Left lobe of liver (tissue), 2 donors: ENCODE results near the gene SEPTIN5. TPM values are rescaled to one million over a fixed set of nuclear protein-coding genes. Genes with fewer than 3 reads are reported as not detected.

ENCODE experiments used
- ATAC-seq: fragments of 200-7000 bp; cut with Tn5 transposase; one replicate; pipeline ENCODE4 v1.9.1; 2020; ENCODE audit warnings: mild to moderate bottlenecking, moderate library complexity
- DNase-seq: peaks from one replicate; pipeline ENCODE4 v3.0.0-alpha.2; 2020; ENCODE audit warnings: low spot score
- total RNA-seq: library from RNA; stranded (reverse); gene quantifications from one replicate; pipeline ENCODE4 v1.2.1, GENCODE V29; 2021
- donor health status: DM: no; HTN: no; CAD: no; lungs with moderate emphysema.
- donor health status: DM: no; HTN: yes; CAD: no.

The SEPTIN5 gene
- total RNA-seq, 1 donor from 2014 or later, result 1.1 TPM

- ATAC-seq, result no peak
- DNase-seq, result no peak
These were observed 31.1 kb downstream of the SEPTIN5 start for GRCh38 chr22:19745155-19746101.

- ATAC-seq (no peak), DNase-seq (no peak)
These were observed 32.4 kb downstream of the SEPTIN5 start for GRCh38 chr22:19746726-19747125.

GRCh38 chr22:19747551-19747950 lies 33.2 kb downstream of the SEPTIN5 start:
- DNase-seq (no peak), ATAC-seq (no peak)

- ATAC-seq, result no peak
- DNase-seq, result no peak
These were observed 33.8 kb downstream of the SEPTIN5 start for GRCh38 chr22:19748139-19748538.

GRCh38 chr22:19748991-19749664 lies 34.8 kb downstream of the SEPTIN5 start:
- ATAC-seq, result no peak
- DNase-seq, result no peak

- no peak for DNase-seq
- no peak for ATAC-seq
These were observed 35.6 kb downstream of the SEPTIN5 start for GRCh38 chr22:19749876-19750275.

- DNase-seq, result no peak
- ATAC-seq, result no peak
These were observed 36.5 kb downstream of the SEPTIN5 start for GRCh38 chr22:19750507-19751490.

GRCh38 chr22:19751497-19752245 lies 37.4 kb downstream of the SEPTIN5 start:
- no peak for ATAC-seq
- DNase-seq, result no peak

- DNase-seq (no peak), ATAC-seq (no peak)
These were observed 39.0 kb downstream of the SEPTIN5 start for GRCh38 chr22:19753090-19753842.

GRCh38 chr22:19753996-19754700 lies 39.8 kb downstream of the SEPTIN5 start:
- ATAC-seq, result no peak
- no peak for DNase-seq

- no peak for ATAC-seq
- DNase-seq, result no peak
These were observed 40.4 kb downstream of the SEPTIN5 start for GRCh38 chr22:19754701-19755144.

GRCh38 chr22:19755145-19755710 lies 40.9 kb downstream of the SEPTIN5 start:
- ATAC-seq (no peak), DNase-seq (no peak)

GRCh38 chr22:19755722-19756287 lies 41.5 kb downstream of the SEPTIN5 start:
- ATAC-seq (no peak), DNase-seq (no peak)

- DNase-seq (peak; percentile 73), ATAC-seq (peak; percentile 93)
These were observed 42.2 kb downstream of the SEPTIN5 start for GRCh38 chr22:19756288-19757128.

- DNase-seq (no peak), ATAC-seq (peak; percentile 42)
These were observed 43.1 kb downstream of the SEPTIN5 start for GRCh38 chr22:19757140-19757984.
